SJCRH30 (cell line): ENCODE measurements around the gene COL4A5. TPM values are rescaled to one million over a fixed set of nuclear protein-coding genes. Genes with fewer than 3 reads are reported as not detected.

Source experiments
- DNase-seq, 2 experiments: peaks; one replicate each; pipeline ENCODE4 v3.0.0-alpha.2; 2015 to 2020
- H3K27ac ChIP-seq: fragments of 250-450 bp; sonication (Bioruptor Pico); 2 replicates; pipeline ENCODE4 v1.5.1; 2020; ENCODE audit warnings: mild to moderate bottlenecking, moderate library complexity
- H3K27me3 ChIP-seq: fragments of 250-450 bp; sonication (Bioruptor Pico); 2 replicates; pipeline ENCODE4 v1.5.1; 2020; ENCODE audit warnings: mild to moderate bottlenecking, moderate library complexity
- H3K36me3 ChIP-seq: fragments of 250-450 bp; sonication (Bioruptor Pico); 2 replicates; pipeline ENCODE4 v1.5.1; 2020; ENCODE audit warnings: mild to moderate bottlenecking, moderate library complexity
- H3K4me1 ChIP-seq: fragments of 250-450 bp; sonication (Bioruptor Pico); 2 replicates; pipeline ENCODE4 v1.5.1; 2020; ENCODE audit warnings: mild to moderate bottlenecking, moderate library complexity
- H3K4me3 ChIP-seq: fragments of 250-450 bp; sonication (Bioruptor Pico); 2 replicates; pipeline ENCODE4 v1.5.1; 2020; ENCODE audit warnings: mild to moderate bottlenecking, moderate library complexity
- H3K9me3 ChIP-seq: fragments of 250-450 bp; sonication (Bioruptor Pico); replicated peaks from 2 replicates; pipeline ENCODE4 v1.5.1; 2020; ENCODE audit warnings: mild to moderate bottlenecking, moderate library complexity
- total RNA-seq: library from RNA; depleted of rRNA; stranded (reverse); fragments of >200 nt; shearing (Covaris generic); gene quantifications from 2 replicates; pipeline ENCODE4 v1.2.3, GENCODE V29; 2014; rRNA removed

COL4A5 gene
- total RNA-seq, 1 experiment from 2014 or later, result 9.5 TPM

GRCh38 chrX:108735679-108736508 lies 296.3 kb downstream of the COL4A5 start:
- Histone ChIP-seq H3K4me1 (no peaks in the 10 kb centered on the region), H3K36me3 (no peaks in the 10 kb centered on the region), H3K9me3 (no peaks in the 10 kb centered on the region), H3K27ac (no peak overlapping the region), H3K27me3 (no peaks in the 10 kb centered on the region), H3K4me3 (no peak overlapping the region)
- no peak for DNase-seq

- no peaks in the 10 kb centered on the region for H3K36me3 ChIP-seq
- no peak within 1 kb of the TSS for H3K27ac ChIP-seq
- no peak for DNase-seq
- H3K27me3 ChIP-seq, result no peaks in the 10 kb centered on the region
- no peaks in the 10 kb centered on the region for H3K4me1 ChIP-seq
- H3K4me3 ChIP-seq, result no peak within 1 kb of the TSS
- H3K9me3 ChIP-seq, result no peaks in the 10 kb centered on the region
These were observed 297.2 kb downstream of the COL4A5 start, which contains the start of gene IRS4 for GRCh38 chrX:108736509-108737479. Gene IRS4 (minus strand): TSS chrX:108736563.

- Histone ChIP-seq H3K27ac (no peak overlapping the region), H3K36me3 (no peaks in the 10 kb centered on the region), H3K4me3 (no peak overlapping the region), H3K4me1 (no peaks in the 10 kb centered on the region), H3K9me3 (no peaks in the 10 kb centered on the region), H3K27me3 (no peaks in the 10 kb centered on the region)
- DNase-seq, result no peak
These were observed 298.1 kb downstream of the COL4A5 start for GRCh38 chrX:108737754-108738153.

GRCh38 chrX:108740299-108740774 lies 300.7 kb downstream of the COL4A5 start:
- Histone ChIP-seq H3K27me3 (no peaks in the 10 kb centered on the region), H3K27ac (no peak overlapping the region), H3K4me1 (no peaks in the 10 kb centered on the region), H3K9me3 (no peaks in the 10 kb centered on the region), H3K36me3 (no peaks in the 10 kb centered on the region), H3K4me3 (no peak overlapping the region)
- DNase-seq, result no peak

Other genes with a start within 250 kb of the COL4A5 start
- 0.15 and 0.18 TPM in 2 replicates for gene COL4A6, start 1.4 kb upstream of the COL4A5 start, total RNA-seq